ENCODE data around the gene RTP2. TPM values are rescaled to one million over a fixed set of nuclear protein-coding genes. Genes with fewer than 3 reads are reported as not detected.

Gene RTP2
- total RNA-seq, 2 experiments from 2014 or later: not detected

DNA sequence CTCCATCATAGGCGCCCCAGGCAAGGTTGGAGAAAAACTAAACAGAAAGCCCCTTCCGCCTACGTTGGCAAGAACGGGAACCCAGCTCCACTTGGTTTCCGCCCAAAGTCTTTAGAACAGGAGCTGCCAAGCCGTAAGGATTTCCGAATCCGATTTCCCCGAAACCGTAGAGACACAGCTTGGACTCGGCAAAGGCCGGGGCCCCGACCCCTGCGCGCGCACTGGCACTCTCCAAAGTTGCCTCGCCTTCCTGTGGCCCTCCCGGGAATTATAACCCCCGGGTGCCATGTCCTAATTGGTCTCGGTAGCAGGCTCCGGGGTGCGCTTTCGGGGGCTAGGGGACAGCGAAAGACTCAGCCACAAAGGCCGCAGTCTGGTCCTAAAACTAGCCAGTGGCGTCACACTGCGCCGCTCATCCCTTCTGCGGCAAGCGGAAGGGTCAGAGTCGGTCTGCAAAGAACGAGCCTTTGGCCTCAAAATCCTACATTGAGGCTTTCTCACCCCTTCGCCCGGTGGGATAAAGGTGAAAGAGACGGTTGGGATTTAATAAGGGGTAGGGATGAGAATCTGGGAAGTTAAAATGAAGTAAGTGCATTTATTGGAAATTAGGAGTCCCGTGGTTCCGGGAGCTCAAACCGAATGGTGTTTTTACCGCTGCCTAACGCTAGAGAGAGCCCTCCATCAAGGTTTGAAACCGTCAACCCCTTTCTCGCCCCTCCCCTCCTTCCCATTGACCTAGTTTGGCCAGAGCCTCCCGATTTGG, 36.2 kb upstream of the RTP2 start:
- Mint-ChIP-seq H3K9me3 (no peaks in the 10 kb centered on the region), H3K27ac (peak overlapping the region; percentile 98), H3K36me3 (ENCODE audit: low read depth) (peaks cover 3% of the 10 kb centered on the region), H3K27me3 (no peaks in the 10 kb centered on the region), H3K4me3 (peak overlapping the region; percentile 93), H3K4me1 (ENCODE audit: low read depth) (peaks cover 47% of the 10 kb centered on the region)
- peak; percentile 50 for ATAC-seq
- intact Hi-C loops (cut with micrococcal nuclease): loop anchor here (1.0 to 5.0 kb wide), 2 partner anchors 1216 to 1409 kb away; no protein-coding TSS in a partner anchor
- DNase-seq: peak; percentile 82
- CTCF ChIA-PET: interaction anchor here (0.6 to 7.7 kb wide), 81 partner anchors 8 to 1495 kb away, joined by 3 to 346 read pairs (median 4); partner anchors contain the start of gene LPP
- POLR2A ChIA-PET: interaction anchor here (0.5 to 2.2 kb wide), 12 partner anchors 8 to 1399 kb away, joined by 3 to 7 read pairs (median 3); partner anchors contain the start of gene LPP
- peak; percentile 79 for TF ChIP-seq CTCF (IDR thresholded peaks at IDR 0.05)

GRCh38 chr3:187738071-187738330, 35.6 kb upstream of the RTP2 start:
- intact Hi-C loops (cut with micrococcal nuclease): loop anchor here (5.0 kb wide), 1 partner anchor 1409 kb away; no protein-coding TSS in a partner anchor
- ATAC-seq (no peak), DNase-seq (no peak)
- H3K27me3 Mint-ChIP-seq: no peaks in the 10 kb centered on the region
- no peak for TF ChIP-seq CTCF (IDR thresholded peaks at IDR 0.05)
- ChIA-PET POLR2A (interaction anchor here (0.8 to 2.2 kb wide), 6 partner anchors 8 to 1400 kb away, joined by 3 to 6 read pairs (median 3); no protein-coding TSS in a partner anchor), CTCF (interaction anchor here (0.7 to 7.7 kb wide), 42 partner anchors 8 to 1495 kb away, joined by 3 to 346 read pairs (median 6); partner anchors contain the start of gene LPP)
- peaks cover 3% of the 10 kb centered on the region for H3K36me3 Mint-ChIP-seq (ENCODE audit: low read depth)
- H3K9me3 Mint-ChIP-seq: no peaks in the 10 kb centered on the region
- peaks cover 47% of the 10 kb centered on the region for H3K4me1 Mint-ChIP-seq (ENCODE audit: low read depth)
- peak overlapping the region; percentile 98 for H3K27ac Mint-ChIP-seq
- peak overlapping the region; percentile 93 for H3K4me3 Mint-ChIP-seq

GRCh38 chr3:187737368-187738070, 35.2 kb upstream of the RTP2 start:
- peaks cover 3% of the 10 kb centered on the region for H3K36me3 Mint-ChIP-seq (ENCODE audit: low read depth)
- CTCF ChIA-PET: interaction anchor here (0.6 to 7.7 kb wide), 39 partner anchors 10 to 1496 kb away, joined by 3 to 346 read pairs (median 4); partner anchors contain the start of gene LPP
- DNase-seq: peak; percentile 63
- H3K4me1 Mint-ChIP-seq (ENCODE audit: low read depth): peaks cover 42% of the 10 kb centered on the region
- H3K27me3 Mint-ChIP-seq: no peaks in the 10 kb centered on the region
- TF ChIP-seq CTCF (IDR thresholded peaks at IDR 0.05): no peak
- ATAC-seq: peak; percentile 5
- H3K27ac Mint-ChIP-seq: peak overlapping the region; percentile 98
- POLR2A ChIA-PET: interaction anchor here (0.8 to 2.2 kb wide), 5 partner anchors 9 to 1304 kb away, joined by 3 to 6 read pairs (median 3); no protein-coding TSS in a partner anchor
- H3K4me3 Mint-ChIP-seq: peak overlapping the region; percentile 93
- no peaks in the 10 kb centered on the region for H3K9me3 Mint-ChIP-seq
- intact Hi-C loops (cut with micrococcal nuclease): loop anchor here (5.0 kb wide), 1 partner anchor 1410 kb away; no protein-coding TSS in a partner anchor

DNA sequence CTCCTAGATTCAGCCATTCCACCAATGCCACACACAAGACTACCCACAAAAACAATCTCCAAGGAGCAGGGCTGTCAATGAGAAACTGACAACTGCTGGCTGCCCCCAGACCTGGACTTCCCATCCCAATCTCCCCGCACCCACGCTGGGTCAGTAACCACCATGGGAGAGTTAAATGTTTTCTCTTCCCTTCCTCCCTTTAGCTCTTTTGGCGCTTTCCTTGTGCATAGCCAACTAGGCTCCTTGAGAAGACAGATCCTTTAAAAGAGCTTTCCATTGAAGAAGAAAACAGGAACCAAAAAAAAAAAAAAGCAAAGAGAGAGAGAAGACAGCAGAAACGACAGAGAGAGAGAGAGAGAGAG, 34.6 kb upstream of the RTP2 start:
- H3K27me3 Mint-ChIP-seq: no peaks in the 10 kb centered on the region
- intact Hi-C loops (cut with micrococcal nuclease): loop anchor here (5.0 kb wide), 1 partner anchor 1410 kb away; no protein-coding TSS in a partner anchor
- peak overlapping the region; percentile 98 for H3K27ac Mint-ChIP-seq
- peaks cover 37% of the 10 kb centered on the region for H3K4me1 Mint-ChIP-seq (ENCODE audit: low read depth)
- ChIA-PET CTCF (interaction anchor here (1.2 to 7.7 kb wide), 6 partner anchors 22 to 1412 kb away, joined by 3 to 346 read pairs (median 5); no protein-coding TSS in a partner anchor), POLR2A (interaction anchor here (0.6 to 2.2 kb wide), 3 partner anchors 9 to 1216 kb away, joined by 3 to 6 read pairs (median 6); no protein-coding TSS in a partner anchor)
- no peaks in the 10 kb centered on the region for H3K9me3 Mint-ChIP-seq
- H3K36me3 Mint-ChIP-seq (ENCODE audit: low read depth): peaks cover under 1% of the 10 kb centered on the region
- TF ChIP-seq CTCF (IDR thresholded peaks at IDR 0.05): no peak
- DNase-seq (no peak), ATAC-seq (no peak)
- H3K4me3 Mint-ChIP-seq: peak overlapping the region; percentile 93

Measured in activated CD8-positive, alpha-beta T cell treated with anti-CD3 and anti-CD28 coated beads for 36 hours (primary cell).